GM23338 (cell line): ENCODE measurements around the gene KCND2. TPM values are rescaled to one million over a fixed set of nuclear protein-coding genes. Genes with fewer than 3 reads are reported as not detected.

Experiments used
- ATAC-seq: fragments of 200-7000 bp; cut with Tn5 transposase; 3 replicates; pipeline ENCODE4 v1.9.1; 2020
- DNase-seq: peaks from one replicate; pipeline ENCODE4 v3.0.0-alpha.2; 2015; ENCODE audit warnings: low spot score
- H2AFZ ChIP-seq: fragments of 200-600 bp; sonication (generic); 2 replicates; pipeline ENCODE4 v1.8.0; 2016; ENCODE audit warnings: antibody characterized with exemption, mild to moderate bottlenecking, moderate library complexity
- H3F3A ChIP-seq: fragments of 200-600 bp; sonication (generic); replicated peaks from 2 replicates; pipeline ENCODE4 v1.8.0; 2017; ENCODE audit warnings: antibody characterized with exemption, mixed run types, low read depth
- H3K27ac ChIP-seq: fragments of 200-600 bp; sonication (generic); 2 replicates; pipeline ENCODE4 v1.6.1; 2016; ENCODE audit warnings: low read depth
- H3K27me3 ChIP-seq: fragments of 200-600 bp; sonication (generic); 2 replicates; pipeline ENCODE4 v1.8.0; 2016; ENCODE audit warnings: mild to moderate bottlenecking, mixed run types, moderate library complexity; ENCODE audit not compliant: insufficient read depth
- H3K36me3 ChIP-seq: fragments of 200-600 bp; sonication (generic); 2 replicates; pipeline ENCODE4 v1.8.0; 2016; ENCODE audit warnings: mild to moderate bottlenecking; ENCODE audit not compliant: insufficient read depth
- H3K4me1 ChIP-seq: fragments of 200-600 bp; sonication (generic); 2 replicates; pipeline ENCODE4 v1.8.0; 2016; ENCODE audit warnings: mild to moderate bottlenecking, moderate library complexity; ENCODE audit not compliant: insufficient read depth
- H3K4me2 ChIP-seq: fragments of 200-600 bp; sonication (generic); 2 replicates; pipeline ENCODE4 v1.7.1; 2017; ENCODE audit warnings: mixed run types
- H3K4me3 ChIP-seq: fragments of 200-600 bp; sonication (generic); 2 replicates; pipeline ENCODE4 v1.6.1; 2016; ENCODE audit warnings: mixed run types
- H3K79me2 ChIP-seq: fragments of 200-600 bp; sonication (generic); replicated peaks from 2 replicates; pipeline ENCODE4 v1.8.0; 2017; ENCODE audit warnings: mild to moderate bottlenecking; ENCODE audit not compliant: insufficient read depth
- H3K9me2 ChIP-seq: fragments of 200-600 bp; sonication (generic); 2 replicates; pipeline ENCODE4 v1.8.0; 2017; ENCODE audit not compliant: insufficient read depth
- H4K20me1 ChIP-seq: fragments of 200-600 bp; sonication (generic); replicated peaks from 2 replicates; pipeline ENCODE4 v1.8.0; 2017; ENCODE audit warnings: mild to moderate bottlenecking; ENCODE audit not compliant: insufficient read depth
- H3K27ac Mint-ChIP-seq: 2 replicates; pipeline ENCODE4 v1.8.0; 2020; ENCODE audit warnings: inconsistent platforms, mild to moderate bottlenecking, moderate library complexity, mixed read lengths
- H3K27me3 Mint-ChIP-seq: 3 replicates; pipeline ENCODE4 v1.8.0; 2022; ENCODE audit warnings: low read depth, mild to moderate bottlenecking, moderate library complexity, mixed read lengths, inconsistent platforms; ENCODE audit not compliant: insufficient read depth, poor library complexity
- H3K36me3 Mint-ChIP-seq: 3 replicates; pipeline ENCODE4 v1.8.0; 2021; ENCODE audit warnings: low read depth, mild to moderate bottlenecking, inconsistent platforms, moderate library complexity, mixed read lengths
- H3K4me1 Mint-ChIP-seq: 3 replicates; pipeline ENCODE4 v1.8.0; 2020; ENCODE audit warnings: mild to moderate bottlenecking, inconsistent platforms, mixed read lengths
- H3K4me3 Mint-ChIP-seq: 3 replicates; pipeline ENCODE4 v1.8.0; 2021; ENCODE audit warnings: moderate library complexity, mild to moderate bottlenecking, inconsistent platforms, mixed read lengths
- H3K9me3 Mint-ChIP-seq: 3 replicates; pipeline ENCODE4 v1.8.0; 2020; ENCODE audit warnings: moderate library complexity, mild to moderate bottlenecking, inconsistent platforms, mixed read lengths
- CREB1 ChIP-seq: fragments of 250-450 bp; sonication (Bioruptor Pico); IDR thresholded peaks from 2 replicates; pipeline ENCODE4 v1.5.0; 2020; ENCODE audit warnings: low read depth, mild to moderate bottlenecking, moderate library complexity
- EZH2 ChIP-seq: fragments of 200-600 bp; sonication (generic); IDR thresholded peaks from one replicate; pipeline ENCODE4 v1.8.0; 2017; ENCODE audit warnings: antibody characterized with exemption, mild to moderate bottlenecking, low read depth; ENCODE audit not compliant: unreplicated experiment
- JUNB ChIP-seq: IDR thresholded peaks from one replicate; pipeline ENCODE4 v1.6.1; 2016; ENCODE audit warnings: antibody characterized with exemption; ENCODE audit not compliant: unreplicated experiment
- NANOG ChIP-seq: IDR thresholded peaks from 2 replicates; pipeline ENCODE4 v1.6.1; 2016; ENCODE audit warnings: antibody characterized with exemption, borderline replicate concordance
- STAT1 ChIP-seq: IDR thresholded peaks from one replicate; pipeline ENCODE4 v1.6.1; 2016; ENCODE audit warnings: antibody characterized with exemption; ENCODE audit not compliant: unreplicated experiment
- ZNF114 ChIP-seq: fragments of 250-450 bp; sonication (Bioruptor Pico); IDR thresholded peaks from 2 replicates; pipeline ENCODE4 v1.5.0; 2020; ENCODE audit warnings: mild to moderate bottlenecking, moderate library complexity
- ZNF462 ChIP-seq: fragments of 250-450 bp; sonication (Bioruptor Pico); IDR thresholded peaks from 2 replicates; pipeline ENCODE4 v1.5.0; 2020; ENCODE audit warnings: mild to moderate bottlenecking, moderate library complexity
- polyA plus RNA-seq: library from polyadenylated mRNA; unstranded; fragments of >200 nt; fragmentation: Nextera tagmentation; extraction: Ambion mirVana; gene quantifications from 2 replicates; pipeline ENCODE4 v1.2.1, GENCODE V29; 2016
- total RNA-seq: library from RNA; depleted of rRNA; stranded (reverse); fragments of >200 nt; shearing (Covaris generic); gene quantifications from 2 replicates; pipeline ENCODE4 v1.2.3, GENCODE V29; 2014
- TF ChIP-seq, protein P1 (sequence below): IDR thresholded peaks from one replicate; pipeline ENCODE4 v1.6.1; 2018; ENCODE audit warnings: antibody characterized with exemption; ENCODE audit not compliant: unreplicated experiment

The KCND2 gene
- total and polyA plus RNA-seq, 2 experiments from 2014 or later = 7.1 to 15.6 TPM

DNA sequence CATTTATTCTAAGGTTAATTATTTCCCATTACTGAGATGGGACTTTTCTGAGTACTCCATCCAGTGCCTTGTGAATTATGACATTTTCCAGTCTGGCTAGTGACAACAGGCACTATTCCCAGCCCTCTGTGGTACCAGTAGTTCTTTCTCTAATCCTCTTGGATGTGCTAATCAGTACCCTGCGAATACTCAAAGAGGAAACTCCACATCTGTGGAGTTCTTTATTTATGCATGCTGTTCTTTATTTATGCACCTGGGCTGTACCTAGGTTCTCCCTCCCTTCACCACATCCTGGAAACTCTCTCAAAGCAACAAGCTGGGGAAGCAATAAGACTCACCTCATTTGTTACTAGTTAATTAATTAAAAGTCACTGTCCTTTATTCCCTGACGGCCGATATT lies 501.5 kb downstream of the KCND2 start (continued):
- TF ChIP-seq ZNF462 (CRISPR knock-in tag) (peak; percentile 26; the same call in 1 of the 2 replicates), EZH2 (no peak), ZNF114 (CRISPR knock-in tag) (no peak), NANOG (peak; percentile 28; the same call in 1 of the 2 replicates)

DNA sequence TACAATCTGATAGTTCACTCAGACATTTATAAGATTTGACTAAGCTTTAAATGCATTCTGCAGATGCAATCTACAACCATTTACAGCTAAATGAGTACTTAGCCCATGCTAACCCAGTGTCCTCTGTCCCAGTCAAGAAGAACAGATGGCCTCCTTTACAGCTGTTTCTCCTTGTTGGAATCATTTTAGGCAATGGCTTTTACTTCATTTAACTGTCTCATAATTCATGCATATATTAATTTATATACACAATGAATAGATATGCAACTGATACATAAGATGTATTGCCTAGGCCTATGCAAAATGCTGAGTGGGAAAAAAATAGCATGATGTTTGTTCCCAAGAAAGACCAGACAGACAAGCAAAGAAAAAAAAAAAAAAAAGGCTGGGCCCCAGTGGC lies 502.8 kb downstream of the KCND2 start:
- no peak overlapping the region for H3K4me2 ChIP-seq
- no peaks in the 10 kb centered on the region for H3K9me2 ChIP-seq
- H3K27ac ChIP-seq = no peak overlapping the region
- H3K4me1 ChIP-seq = peaks cover 15% of the 10 kb centered on the region
- H2AFZ ChIP-seq = no peak overlapping the region
- no peak overlapping the region for H3K4me3 ChIP-seq
- ATAC-seq = no peak
- Mint-ChIP-seq H3K4me3 (no peak overlapping the region), H3K4me1 (peaks cover 17% of the 10 kb centered on the region), H3K36me3 (no peaks in the 10 kb centered on the region), H3K9me3 (no peaks in the 10 kb centered on the region), H3K27me3 (no peaks in the 10 kb centered on the region), H3K27ac (no peak overlapping the region)
- no peak for DNase-seq
- H3K36me3 ChIP-seq = no peaks in the 10 kb centered on the region
- no peaks in the 10 kb centered on the region for H4K20me1 ChIP-seq
- no peaks in the 10 kb centered on the region for H3K27me3 ChIP-seq
- no peaks in the 10 kb centered on the region for H3K79me2 ChIP-seq
- H3F3A ChIP-seq = no peaks in the 10 kb centered on the region
- TF ChIP-seq NANOG = no peak
- TF ChIP-seq, protein P1, sequence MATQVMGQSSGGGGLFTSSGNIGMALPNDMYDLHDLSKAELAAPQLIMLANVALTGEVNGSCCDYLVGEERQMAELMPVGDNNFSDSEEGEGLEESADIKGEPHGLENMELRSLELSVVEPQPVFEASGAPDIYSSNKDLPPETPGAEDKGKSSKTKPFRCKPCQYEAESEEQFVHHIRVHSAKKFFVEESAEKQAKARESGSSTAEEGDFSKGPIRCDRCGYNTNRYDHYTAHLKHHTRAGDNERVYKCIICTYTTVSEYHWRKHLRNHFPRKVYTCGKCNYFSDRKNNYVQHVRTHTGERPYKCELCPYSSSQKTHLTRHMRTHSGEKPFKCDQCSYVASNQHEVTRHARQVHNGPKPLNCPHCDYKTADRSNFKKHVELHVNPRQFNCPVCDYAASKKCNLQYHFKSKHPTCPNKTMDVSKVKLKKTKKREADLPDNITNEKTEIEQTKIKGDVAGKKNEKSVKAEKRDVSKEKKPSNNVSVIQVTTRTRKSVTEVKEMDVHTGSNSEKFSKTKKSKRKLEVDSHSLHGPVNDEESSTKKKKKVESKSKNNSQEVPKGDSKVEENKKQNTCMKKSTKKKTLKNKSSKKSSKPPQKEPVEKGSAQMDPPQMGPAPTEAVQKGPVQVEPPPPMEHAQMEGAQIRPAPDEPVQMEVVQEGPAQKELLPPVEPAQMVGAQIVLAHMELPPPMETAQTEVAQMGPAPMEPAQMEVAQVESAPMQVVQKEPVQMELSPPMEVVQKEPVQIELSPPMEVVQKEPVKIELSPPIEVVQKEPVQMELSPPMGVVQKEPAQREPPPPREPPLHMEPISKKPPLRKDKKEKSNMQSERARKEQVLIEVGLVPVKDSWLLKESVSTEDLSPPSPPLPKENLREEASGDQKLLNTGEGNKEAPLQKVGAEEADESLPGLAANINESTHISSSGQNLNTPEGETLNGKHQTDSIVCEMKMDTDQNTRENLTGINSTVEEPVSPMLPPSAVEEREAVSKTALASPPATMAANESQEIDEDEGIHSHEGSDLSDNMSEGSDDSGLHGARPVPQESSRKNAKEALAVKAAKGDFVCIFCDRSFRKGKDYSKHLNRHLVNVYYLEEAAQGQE = no peak
- TF ChIP-seq JUNB = no peak
- TF ChIP-seq STAT1 = no peak
- no peak for TF ChIP-seq CREB1
